AG10803 (cell line): ENCODE data around the gene RBM33.

Source experiments
- DNase-seq: peaks from one replicate; pipeline ENCODE4 v3.0.0; 2010; ENCODE audit warnings: low read depth
- H3K4me3 ChIP-seq: 2 replicates; pipeline ENCODE4 v1.5.1; 2011; ENCODE audit warnings: mild to moderate bottlenecking, low read length, control low read depth
- CTCF ChIP-seq: conservative IDR thresholded peaks from 2 replicates; pipeline ENCODE4 v1.5.1; 2011; ENCODE audit warnings: mild to moderate bottlenecking, low read length, control low read depth, inconsistent platforms

Gene RBM33

DNA sequence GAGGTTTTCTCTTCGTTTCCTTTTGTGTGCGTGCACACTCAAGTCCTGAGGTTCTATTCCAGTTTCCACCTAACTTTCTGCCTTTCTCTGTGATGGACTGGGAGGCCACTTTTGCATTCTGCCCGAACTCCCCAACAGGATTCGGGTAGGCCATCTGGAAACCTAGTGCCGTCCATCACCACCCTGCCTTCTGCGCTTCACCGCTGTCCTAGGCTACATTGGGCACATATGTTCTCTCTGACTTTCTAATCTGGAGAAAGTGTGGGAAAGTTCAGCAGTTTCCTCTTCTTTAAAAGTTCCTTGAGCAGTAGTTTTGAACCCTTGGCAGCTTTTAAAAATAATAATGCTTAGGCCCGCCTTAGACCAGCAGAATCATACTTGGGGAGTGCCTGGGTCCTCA is 121.0 kb downstream of the RBM33 start:
- no peak for TF ChIP-seq CTCF
- no peak for DNase-seq
- H3K4me3 ChIP-seq, result no peak overlapping the region

DNA sequence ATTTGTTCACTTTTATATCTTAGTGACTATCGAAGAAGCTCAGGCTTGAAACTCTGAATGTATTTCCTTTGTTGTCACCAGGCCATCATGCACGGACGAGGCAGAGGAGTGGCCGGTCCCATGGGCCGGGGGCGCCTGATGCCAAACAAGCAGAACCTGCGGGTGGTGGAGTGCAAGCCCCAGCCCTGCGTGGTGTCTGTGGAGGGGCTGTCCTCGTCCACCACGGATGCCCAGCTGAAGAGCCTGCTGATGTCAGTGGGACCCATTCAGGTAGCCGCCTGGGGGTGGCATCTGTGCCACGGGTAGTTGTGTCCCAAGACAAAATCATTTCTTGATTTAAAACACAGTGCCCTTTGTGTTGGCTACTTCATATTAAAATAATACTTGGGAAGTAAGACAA is 121.9 kb downstream of the RBM33 start:
- no peak for TF ChIP-seq CTCF
- H3K4me3 ChIP-seq, result no peak overlapping the region
- DNase-seq, result no peak

- no peak for DNase-seq
- no peak overlapping the region for H3K4me3 ChIP-seq
- TF ChIP-seq CTCF, result 0 out of 2 replicates have a peak, but pooled peaks have one; percentile 8
Measured at GRCh38 chr7:155766966-155767916, 122.8 kb downstream of the RBM33 start.

- DNase-seq, result peak; percentile 96
- TF ChIP-seq CTCF, result no peak
- H3K4me3 ChIP-seq, result no peak overlapping the region
Measured at GRCh38 chr7:155769701-155770100, 125.2 kb downstream of the RBM33 start.

DNA sequence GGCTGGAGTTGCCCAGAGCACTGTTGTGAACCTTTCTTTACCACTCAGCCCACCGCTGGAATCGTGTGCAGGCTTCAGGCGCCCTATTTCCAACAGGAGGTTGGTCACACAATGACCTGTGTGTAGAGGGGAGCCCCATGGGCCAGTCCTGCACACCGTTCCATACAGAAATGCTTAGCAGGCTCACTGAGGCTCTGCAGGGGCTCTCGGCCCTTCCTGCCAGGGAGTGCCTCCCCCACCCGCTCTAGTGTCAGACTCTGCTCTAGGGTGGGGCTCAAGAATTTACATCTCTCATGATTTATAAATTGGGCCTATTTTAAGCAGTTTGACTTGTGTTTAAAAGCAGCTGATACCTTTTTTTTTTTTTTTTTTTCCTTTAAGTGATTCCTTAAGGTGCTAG is 125.8 kb downstream of the RBM33 start:
- H3K4me3 ChIP-seq, result no peak overlapping the region
- TF ChIP-seq CTCF, result no peak
- no peak for DNase-seq

DNA sequence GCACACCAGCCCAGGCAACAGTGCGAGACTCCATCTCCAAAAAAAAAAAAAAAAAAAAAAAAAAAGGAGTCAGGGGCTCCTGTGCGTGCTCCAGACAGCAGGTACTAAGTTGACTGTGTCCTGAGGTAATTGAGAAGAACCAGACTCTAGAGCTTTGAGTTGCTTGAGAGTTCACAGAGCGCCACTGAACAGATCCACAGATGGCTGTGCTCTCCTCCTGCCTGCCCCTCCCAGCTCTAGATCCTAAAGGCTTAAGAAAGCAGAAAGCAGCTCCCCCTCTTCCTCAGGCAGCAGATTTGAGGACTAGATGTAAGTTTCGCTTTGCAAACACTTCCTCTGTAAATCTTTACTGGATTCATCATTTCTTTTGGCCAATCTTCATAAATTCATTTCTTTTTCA is 129.1 kb downstream of the RBM33 start:
- TF ChIP-seq CTCF, result no peak
- no peak for DNase-seq

DNA sequence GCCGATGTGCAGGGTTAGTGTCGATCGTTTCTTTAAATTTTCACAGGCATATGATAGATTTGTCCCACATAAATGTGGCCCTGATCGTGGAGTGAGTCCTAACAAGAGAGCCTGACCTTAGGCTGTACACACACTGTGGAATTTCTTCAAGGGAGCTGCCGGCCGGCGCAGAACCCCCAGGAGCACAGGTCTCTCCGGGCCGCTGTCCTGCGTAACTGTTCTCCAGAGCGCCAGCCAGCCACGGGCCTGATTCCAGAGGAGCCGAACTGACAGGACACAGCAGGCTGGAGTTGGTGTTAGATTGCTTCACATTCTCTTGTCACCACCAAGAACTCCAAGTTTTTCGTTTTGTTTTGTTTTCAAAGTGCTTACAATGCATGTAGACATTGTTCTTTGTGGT is 130.5 kb downstream of the RBM33 start:
- DNase-seq, result no peak
- no peak for TF ChIP-seq CTCF

More for the DNA sequence above, 129.1 kb downstream of the RBM33 start:
- H3K4me3 ChIP-seq, result no peak overlapping the region

More for the DNA sequence above, 130.5 kb downstream of the RBM33 start:
- H3K4me3 ChIP-seq, result no peak overlapping the region
